Left cardiac atrium (tissue), 4 donors: ENCODE data around the gene SLC25A43. TPM values are rescaled to one million over a fixed set of nuclear protein-coding genes. Genes with fewer than 3 reads are reported as not detected.
"Not testable (repeated sequence)": the region's sequence is repeated elsewhere in the genome, so short reads cannot be mapped to it uniquely, and the experiment has no call there.

Experiments
- ATAC-seq, 2 donors: fragments of 200-7000 bp; cut with Tn5 transposase; one replicate each; pipeline ENCODE4 v1.9.1; 2020; ENCODE audit warnings: mild to moderate bottlenecking in 2 of 2, moderate library complexity in 2 of 2
- DNase-seq: peaks from one replicate; pipeline ENCODE4 v3.0.0-alpha.2; 2020
- intact Hi-C, 2 donors: fragments of 100-400 bp; cut with DNase I; formaldehyde crosslinking; loops; one replicate each; pipeline versions ENCODE4 v1.14.1 to v1.15.1; 2022 to 2023
- long read RNA-seq: library from polyadenylated mRNA; unstranded; transcript quantifications from one replicate; pipeline ENCODE4 v2.0.0, GENCODE V29; 2021
- total RNA-seq, 2 donors: library from RNA; stranded (reverse); fragmentation: NEBNext Ultra II Directional; extraction: Animal tissue kit (Norgen Biotek cat#: 25700); gene quantifications; one replicate each; pipeline ENCODE4 v1.2.1, GENCODE V29; 2021
- donor health status: DM: no; HTN: yes; CAD: no.
- donor health status: DM: no; HTN: yes; CAD: no; lungs with severe emphysema.
- donor health status: DM: yes; HTN: yes; CAD: no.
- donor health status: Dilated cardiomyopathy.

SLC25A43 gene
- total RNA-seq: 1 to 10 TPM; 4.4 to 8.0 TPM
- long read RNA-seq, transcript SLC25A43-201 (5 exons, 2,783 nt): major isoform, 5 of 6 reads
- long read RNA-seq, partial matches to known transcripts: 1 of 6 reads
- long read RNA-seq, other reads (novel, unspliced or antisense): 0 of 6 reads

DNA sequence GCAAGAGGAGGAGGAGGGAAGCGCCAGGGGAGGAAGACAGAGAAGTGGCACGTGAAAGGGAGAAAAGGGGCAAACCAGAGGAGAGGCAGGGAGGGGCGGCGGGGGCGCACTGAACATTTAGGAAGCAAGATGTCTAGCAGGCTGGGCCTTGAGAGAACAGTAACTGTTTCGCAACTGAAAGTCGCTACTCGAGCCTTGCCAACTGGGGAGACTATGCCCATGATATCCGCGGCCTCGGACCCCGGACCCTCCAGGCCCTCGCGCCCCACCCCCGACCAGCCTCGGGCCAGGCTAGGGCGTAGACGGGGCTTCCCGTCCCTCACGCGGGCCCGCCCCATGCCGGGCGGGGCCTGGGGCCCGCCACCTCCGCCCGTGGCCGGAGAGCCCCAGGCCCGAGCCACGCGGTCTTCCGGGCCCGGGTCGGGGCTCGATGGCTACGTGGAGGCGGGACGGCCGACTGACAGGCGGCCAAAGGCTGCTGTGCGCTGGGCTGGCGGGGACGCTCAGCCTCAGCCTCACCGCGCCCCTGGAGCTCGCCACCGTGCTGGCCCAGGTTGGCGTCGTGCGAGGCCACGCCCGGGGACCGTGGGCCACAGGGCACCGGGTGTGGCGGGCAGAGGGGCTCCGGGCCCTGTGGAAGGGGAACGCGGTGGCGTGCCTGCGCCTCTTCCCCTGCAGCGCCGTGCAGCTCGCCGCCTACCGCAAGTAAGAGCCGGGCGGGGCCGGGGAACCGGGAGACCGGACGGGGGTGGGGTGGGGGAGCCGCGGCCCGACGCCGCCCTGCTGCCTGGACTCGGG lies at the start of gene SLC25A43:
TSS of gene SLC25A43 (plus strand) at position 363 of the 798 bp plus-strand sequence. CDS start at position 431, 68 bp downstream.
- intact Hi-C loops: no loop called here
- ATAC-seq: peak; percentile 92 to 99
- DNase-seq: peak; percentile 48

DNA sequence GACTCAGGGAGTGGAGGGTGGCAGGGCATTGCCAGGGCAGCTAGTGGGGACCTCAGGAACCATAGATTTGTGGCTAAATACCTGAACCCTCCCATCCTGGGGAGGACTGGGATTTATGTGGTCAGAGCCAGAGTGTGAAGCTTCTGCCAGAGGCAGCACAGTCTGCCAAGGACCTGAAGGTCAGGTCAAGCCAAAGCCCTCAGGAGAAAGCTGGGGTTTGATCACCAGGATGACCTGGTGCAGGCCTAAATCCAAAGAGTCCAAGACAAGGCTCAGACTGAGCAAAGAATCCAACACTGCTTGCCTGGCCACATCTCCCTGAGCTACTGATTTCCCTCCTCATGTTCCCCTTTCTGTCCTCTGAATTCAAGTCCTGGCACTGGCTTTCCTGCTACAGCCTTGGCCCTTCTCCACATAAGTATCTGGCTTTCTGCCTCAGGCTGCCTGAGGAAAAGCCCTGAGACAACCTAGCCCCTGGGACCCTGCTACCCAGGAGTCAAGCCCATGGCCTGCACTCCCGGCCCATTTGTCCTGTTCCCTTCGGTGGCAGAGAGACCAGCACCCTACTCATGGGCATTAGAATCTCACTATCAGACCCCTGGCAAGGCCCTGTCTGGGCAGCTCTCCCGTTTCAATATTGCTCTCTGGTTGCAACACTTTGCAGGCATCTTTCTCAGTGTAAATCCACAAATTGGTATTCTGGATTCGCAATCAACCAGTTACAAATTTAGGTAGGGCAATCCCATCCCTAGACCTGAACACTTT lies 39.3 kb upstream of the SLC25A43 start:
- intact Hi-C loops: no loop called here
- peak in 1 of 2 donors; percentile 15 for ATAC-seq
- no peak for DNase-seq

DNA sequence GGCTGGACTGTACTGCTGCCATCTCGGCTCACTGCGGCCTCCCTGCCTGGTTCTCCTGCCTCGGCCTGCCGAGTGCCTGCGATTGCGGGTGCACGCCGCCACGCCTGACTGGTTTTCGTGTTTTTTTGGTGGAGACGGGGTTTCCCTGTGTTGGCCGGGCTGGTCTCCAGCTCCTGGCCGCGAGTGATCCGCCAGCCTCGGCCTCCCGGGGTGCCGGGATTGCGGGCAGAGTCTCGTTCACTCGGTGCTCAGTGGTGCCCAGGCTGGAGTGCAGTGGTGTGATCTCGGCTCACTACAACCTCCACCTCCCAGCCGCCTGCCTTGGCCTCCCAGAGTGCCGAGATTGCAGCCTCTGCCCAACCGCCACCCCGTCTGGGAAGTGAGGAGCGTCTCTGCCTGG lies 37.7 kb upstream of the SLC25A43 start:
- ATAC-seq, intact Hi-C loops, DNase-seq: not testable (repeated sequence)

DNA sequence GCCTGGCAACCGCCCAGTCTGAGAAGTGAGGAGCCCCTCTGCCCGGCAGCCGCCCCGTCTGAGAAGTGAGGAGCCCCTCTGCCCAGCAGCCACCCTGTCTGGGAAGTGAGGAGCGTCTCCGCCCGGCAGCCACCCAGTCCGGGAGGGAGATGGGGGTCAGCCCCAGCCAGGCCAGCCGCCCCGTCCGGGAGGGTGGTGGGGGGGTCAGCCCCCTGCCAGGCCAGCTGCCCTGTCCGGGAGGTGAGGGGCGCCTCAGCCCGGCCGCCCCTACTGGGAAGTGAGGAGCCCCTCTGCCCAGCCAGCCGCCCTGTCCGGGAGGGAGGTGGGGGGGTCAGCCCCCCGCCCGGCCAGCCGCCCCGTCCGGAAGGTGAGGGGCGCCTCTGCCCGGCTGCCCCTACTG lies 37.1 kb upstream of the SLC25A43 start:
- intact Hi-C loops, ATAC-seq, DNase-seq: not testable (repeated sequence)

DNA sequence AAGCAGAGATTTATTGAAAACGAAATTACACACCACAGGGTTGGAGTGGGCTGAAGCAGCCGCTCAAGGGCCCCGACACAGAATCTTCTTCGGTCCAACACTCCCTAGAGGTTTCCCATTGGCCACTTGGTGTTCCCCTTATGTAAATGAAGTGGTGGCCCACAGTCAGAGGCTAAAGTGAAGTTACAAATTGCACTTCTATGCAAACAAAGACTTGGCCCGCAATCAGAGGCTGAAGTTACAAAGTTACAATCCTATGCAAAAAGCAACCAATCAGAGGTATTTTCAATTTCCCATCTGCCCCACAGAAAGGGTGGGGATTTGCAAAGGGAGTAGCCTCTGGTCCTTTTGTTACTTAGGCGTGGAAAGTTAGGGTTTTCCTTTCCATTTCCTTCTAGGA lies 35.7 kb upstream of the SLC25A43 start:
- DNase-seq: no peak
- intact Hi-C loops: no loop called here
- ATAC-seq: no peak

DNA sequence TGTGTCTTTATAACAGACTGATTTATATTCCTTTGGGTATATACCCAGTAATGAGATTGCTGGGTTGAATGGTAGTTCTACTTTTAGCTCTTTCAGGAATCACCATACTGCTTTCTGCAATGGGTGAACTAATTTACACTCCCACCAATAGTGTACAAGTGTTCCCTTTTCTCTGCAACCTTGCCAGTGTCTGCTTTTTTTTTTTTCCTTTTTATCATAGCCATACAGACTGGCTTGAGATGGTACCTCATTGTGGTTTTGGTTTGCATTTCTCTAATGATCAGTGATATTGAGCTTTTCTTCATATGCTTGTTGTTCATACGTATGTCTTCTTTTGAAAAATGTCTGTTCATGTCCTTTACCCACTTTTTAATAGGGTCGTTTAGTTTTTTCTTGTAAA lies 27.3 kb upstream of the SLC25A43 start:
- ATAC-seq, intact Hi-C loops, DNase-seq: not testable (repeated sequence)

DNA sequence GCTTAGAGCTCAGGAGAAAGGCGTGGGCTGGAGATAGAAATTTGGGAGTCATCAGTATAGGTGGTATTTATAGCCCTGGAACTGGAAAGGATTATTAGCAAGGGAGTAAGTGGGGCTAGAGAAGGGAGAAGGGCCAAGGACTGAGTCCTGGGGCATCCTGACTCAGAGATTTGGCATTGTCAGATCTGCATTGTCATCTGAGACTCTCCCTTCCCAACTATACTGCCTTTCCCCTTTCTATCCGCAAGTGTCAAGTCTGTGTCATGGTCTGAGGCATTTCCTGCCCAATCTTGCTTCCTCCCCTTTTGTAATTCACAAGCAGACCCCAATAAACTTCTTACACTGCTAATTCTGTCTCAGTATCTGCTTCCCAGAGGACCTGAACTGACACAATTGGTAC lies 24.4 kb upstream of the SLC25A43 start:
- no peak for DNase-seq
- ATAC-seq: no peak
- intact Hi-C loops: no loop called here

DNA sequence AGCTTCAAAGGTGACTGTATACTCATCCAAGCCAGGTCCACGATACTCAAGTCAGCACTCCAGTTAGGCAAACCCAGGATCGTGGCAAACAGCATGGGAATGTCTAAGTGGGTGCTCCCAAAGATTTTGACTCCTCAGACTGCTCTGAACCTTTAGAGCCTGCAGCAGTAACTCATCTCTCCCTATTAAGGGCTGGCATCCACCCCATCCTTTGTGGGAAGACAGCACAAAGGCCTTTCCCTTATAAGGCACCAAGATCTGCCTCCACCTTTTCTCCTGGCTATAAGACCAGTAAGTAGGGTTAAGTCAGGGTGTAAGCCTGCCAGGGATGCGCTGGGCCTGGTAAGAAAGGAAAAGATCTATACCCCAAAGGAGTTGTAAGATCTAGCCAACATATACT lies 23.6 kb upstream of the SLC25A43 start:
- DNase-seq: no peak
- ATAC-seq: no peak
- intact Hi-C loops: no loop called here

DNA sequence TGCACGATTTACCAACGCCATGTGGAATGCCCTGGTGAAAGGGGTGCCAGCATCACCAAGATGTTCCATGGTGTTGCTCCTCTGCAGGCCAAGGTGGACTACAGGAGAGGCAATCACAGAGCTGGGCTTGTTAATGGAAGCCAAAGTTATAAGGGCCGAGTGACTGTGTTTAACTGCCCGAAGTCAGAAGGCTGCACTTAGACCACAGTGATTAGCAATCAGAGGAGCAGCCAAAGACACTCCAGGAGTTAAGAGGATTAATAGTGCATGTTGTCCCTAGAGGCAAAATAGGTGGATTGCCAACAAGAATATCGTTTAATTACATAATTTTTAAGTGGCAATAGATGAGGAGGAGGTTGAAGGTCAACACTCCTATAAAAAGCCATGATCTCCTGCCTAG lies 22.8 kb upstream of the SLC25A43 start:
- ATAC-seq (no peak), DNase-seq (no peak)
- intact Hi-C loops: no loop called here

DNA sequence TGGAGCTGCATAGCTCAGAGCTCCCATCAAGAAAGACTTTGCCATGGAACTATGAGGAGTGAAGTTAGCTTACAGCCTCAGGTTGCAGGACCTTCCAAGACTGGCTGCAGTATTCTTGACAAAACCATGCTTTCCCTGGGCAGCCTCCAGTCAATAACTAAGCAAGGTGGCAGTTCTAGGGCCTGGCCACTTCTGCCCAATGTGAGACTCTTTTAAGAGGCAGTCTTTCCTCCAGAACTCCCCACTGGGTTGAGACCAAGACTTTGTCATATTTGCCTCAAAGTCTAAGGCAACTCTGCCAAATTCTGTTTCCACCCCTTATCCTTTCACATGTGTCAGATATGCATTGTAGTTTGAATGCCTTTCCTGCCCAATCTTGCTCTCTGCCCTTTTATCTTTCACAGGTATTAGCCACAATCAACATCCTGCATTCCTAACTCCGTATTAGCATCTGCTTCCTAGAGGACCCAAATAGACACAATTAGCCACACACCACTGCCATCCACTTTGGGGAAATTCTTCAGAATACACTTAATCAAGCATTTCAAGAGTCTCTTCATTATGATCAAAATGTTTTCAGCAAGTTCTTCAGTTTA lies 17.7 kb upstream of the SLC25A43 start:
- intact Hi-C loops: no loop called here
- no peak for DNase-seq
- ATAC-seq: no peak

DNA sequence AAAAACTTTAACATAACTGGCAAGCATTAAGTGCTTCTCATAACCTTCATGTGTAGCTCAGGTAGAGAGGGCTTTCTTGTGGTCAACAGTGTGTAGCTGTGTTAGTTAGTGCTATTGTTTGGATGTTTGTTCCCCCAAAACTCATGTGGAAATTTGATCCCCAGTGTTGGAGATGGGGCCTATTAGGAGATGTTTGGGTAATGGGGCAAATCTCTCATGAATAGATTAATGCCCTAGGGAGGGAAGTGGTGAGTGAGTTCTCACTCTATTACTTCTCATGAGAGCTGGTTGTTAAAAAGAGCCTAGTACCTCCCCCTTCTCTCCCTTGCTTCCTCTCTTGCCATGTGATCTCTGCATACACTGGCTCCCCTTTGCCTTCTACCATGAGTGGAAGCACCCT lies 16.5 kb upstream of the SLC25A43 start:
- DNase-seq (no peak), ATAC-seq (no peak)
- intact Hi-C loops: no loop called here

DNA sequence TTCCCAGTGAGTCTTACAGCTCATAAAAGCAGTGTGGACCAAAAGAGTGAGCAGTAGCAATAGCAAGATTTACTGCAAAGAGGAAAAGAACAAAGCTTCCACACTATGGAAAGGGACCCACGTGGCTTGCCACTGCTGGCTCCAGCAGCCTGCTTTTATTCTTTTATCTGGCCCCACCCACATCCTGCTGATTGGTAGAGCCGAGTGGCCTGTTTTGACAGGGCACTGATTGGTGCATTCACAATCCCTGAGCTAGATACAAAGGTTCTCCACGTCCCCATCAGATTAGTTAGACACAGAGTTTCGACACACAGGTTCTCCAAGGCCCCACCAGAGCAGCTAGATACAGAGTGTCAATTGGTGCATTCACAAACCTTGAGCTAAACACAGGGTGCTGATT lies 12.5 kb upstream of the SLC25A43 start:
- intact Hi-C loops, ATAC-seq, DNase-seq: not testable (repeated sequence)

DNA sequence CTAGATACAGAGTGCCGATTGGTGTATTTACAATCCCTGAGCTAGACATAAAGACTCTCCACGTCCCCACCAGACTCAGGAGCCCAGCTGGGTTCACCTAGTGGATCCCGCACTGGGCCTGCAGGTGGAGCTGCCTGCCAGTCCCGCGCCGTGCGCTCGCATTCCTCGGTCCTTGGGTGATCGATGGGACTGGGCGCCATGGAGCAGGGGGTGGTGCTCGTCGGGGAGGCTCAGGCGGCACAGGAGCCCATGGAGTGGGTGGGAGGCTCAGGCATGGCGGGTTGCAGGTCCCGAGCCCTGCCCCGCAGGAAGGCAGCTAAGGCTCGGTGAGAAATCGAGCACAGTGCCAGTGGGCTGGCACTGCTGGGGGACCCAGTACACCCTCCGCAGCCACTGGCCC lies 11.7 kb upstream of the SLC25A43 start:
- DNase-seq, ATAC-seq, intact Hi-C loops: not testable (repeated sequence)

DNA sequence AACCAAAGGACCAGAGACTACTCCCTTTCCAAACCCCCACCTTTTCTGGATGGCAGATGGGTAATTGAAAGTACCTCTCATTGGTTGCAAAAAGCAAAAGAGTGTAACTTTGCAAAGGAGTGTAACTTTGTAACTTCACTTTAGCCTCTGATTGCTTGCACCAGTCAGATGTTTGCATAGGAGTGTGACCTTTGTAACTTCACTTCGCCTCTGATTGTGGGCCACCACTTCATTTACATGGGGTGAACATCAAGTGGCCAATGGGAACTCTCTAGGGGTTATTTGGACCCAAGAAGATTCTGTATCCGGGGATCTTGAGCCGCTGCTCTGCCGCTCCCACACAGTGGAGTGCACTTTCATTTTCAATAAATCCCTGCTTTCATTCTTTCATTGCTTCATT lies 9.9 kb upstream of the SLC25A43 start:
- intact Hi-C loops: no loop called here
- ATAC-seq (no peak), DNase-seq (no peak)

DNA sequence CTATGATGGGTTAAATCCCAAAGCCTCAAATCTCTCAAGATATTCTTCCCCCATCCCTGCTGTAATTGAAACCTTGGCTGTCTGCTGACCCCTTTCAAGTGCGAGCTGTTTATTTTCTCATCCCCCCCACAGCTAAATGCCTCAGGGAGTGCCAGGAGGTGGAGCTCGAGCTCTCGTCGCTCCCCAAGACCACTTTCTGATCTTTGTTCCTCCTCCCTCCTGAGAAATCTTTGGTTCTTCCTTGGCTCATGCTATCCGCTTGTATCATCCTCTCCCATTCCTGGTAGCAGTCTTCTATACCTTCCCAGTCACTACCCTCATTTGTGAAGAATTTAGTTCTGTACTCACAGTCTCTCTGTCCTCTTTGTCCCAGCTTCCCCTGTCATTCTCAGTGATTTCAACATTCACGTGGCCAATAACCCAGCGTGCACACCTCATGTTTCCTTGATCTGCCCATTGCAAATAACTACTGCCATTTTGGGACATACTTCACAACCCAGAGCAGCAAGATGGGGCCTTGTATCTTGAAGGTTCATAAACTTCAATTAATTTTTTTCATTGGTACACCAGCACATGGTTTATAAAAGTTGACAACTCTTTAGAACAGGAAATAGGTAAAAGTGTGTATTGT lies 9.2 kb upstream of the SLC25A43 start:
- DNase-seq (no peak), ATAC-seq (no peak)
- intact Hi-C loops: no loop called here

DNA sequence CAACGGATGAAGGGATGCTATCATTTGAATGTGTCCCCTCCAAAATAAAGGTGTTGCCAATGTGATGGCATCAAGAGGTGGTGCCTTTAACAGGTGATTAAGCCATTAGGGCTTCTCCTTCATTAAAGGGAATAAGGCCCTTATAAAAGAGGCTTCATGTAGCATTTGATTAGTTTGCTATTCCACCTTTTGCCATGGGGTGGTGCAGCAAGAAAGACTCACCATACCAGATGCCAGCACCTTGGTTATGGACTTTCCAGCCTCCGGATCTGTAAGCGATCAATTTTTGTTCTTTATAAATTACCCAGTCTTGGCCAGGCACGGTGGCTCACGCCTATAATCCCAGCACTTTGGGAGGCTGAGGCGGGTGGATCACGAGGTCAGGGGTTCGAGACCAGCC lies 7.9 kb upstream of the SLC25A43 start:
- no peak for ATAC-seq
- intact Hi-C loops: no loop called here
- no peak for DNase-seq

DNA sequence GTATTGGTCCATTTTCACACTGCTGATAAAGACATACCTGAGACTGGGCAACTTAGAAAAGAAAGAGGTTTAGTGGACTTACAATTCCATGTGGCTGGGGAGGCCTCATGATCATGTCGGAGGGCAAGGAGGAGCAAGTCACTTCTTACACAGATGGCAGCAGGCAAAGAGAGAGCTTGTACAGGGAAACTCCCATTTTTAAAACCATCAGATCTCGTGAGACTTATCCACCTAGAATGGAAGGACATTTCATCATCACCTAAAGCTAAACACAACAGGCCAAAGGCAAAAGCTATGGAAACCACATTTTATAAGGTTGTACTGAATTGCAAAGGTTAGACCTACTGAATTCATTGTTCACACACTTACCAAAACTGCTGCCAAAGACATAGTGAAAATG lies 6.0 kb upstream of the SLC25A43 start:
- ATAC-seq: no peak
- no peak for DNase-seq
- intact Hi-C loops: no loop called here

DNA sequence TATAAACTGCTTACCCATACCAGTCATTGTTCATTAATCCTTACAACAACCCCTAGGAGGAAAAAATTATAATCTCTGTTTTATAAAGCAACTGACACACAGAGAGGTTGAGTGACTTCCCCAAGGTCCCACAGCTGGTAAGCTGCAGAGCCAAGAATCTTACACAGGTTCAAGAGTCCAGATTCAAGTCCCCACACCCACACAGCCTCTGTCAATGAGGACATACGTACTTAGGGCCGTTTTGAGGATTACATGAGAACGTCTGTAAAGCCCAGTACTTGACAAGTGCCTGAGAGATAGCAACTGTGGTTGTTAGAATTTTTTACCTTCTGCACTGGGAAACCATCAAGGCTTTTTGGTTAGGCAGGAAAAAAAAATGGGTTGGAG lies 556 bp upstream of the SLC25A43 start:
- intact Hi-C loops: no loop called here
- ATAC-seq: peak in 1 of 2 donors; percentile 24
- no peak for DNase-seq

DNA sequence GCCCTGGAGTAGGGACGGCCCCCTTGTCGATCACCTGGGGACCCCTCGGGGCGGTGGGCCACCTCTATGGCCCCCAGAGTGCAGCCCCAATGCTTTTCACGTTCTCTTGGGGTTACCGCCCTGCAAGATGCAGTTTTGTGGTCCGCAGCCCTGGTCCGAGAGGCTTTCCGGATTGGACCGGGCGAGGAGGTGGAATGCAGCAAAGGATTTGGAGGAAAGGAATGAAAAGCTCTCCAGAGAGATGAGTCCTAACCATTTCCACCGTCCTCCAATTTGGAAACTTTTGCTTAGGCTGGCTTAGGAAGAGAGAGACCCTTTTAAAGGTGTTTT lies 601 bp downstream of the SLC25A43 start:
- DNase-seq (no peak), ATAC-seq (peak; percentile 38 to 62)
- intact Hi-C loops: no loop called here

DNA sequence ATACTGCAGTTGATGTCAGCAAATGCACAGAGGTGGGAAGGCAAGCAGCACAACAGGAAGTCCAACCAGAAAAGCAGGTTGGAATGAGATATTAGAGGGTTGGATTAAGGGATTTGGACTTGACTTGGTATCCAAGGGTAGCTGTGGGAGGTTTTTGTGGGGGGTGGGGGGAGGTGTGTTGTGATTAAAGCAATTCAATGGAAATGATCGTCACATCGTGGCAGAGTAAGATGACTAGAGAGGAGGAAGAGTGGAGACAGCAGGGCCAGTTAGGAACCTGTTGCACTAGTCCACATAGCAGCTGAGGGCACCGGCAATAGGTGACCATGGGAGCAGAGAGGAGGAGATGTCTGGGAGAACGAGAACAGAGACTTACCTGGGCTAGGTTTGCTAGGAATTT lies 2.4 kb downstream of the SLC25A43 start:
- DNase-seq: no peak
- ATAC-seq: no peak
- intact Hi-C loops: no loop called here
